OCI-LY3 (cell line): ENCODE measurements around the gene PTPRN2.

ENCODE experiments used
- CTCF ChIP-seq: fragments of 200-600, 300-600 bp; sonication (generic); IDR thresholded peaks from 2 replicates; pipeline ENCODE4 v1.5.1; 2014; ENCODE audit warnings: antibody characterized with exemption, low read length, low read depth
- EZH2phosphoT487 ChIP-seq: fragments of 200-600 bp; shearing (Covaris generic); IDR thresholded peaks from 2 replicates; pipeline ENCODE4 v1.6.1; 2018; ENCODE audit warnings: antibody characterized with exemption, mixed run types, low read depth

DNA sequence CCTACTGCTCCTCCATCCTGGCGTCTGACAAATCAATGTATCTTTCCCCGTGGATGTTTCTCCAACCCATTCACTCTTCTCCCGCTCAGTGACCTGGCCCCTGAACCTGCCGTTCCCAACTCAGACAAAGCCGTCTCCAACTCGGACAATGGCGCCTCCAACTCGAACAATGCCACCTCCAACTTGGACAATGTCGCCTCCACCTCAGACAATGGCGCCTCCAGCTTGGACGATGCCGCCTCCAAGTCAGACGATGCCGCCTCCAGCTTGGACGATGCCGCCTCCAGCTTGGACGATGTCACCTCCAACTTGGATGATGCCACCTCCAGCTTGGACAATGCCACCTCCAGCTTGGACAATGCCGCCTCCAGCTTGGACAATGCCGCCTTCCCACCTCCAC, 642.2 kb downstream of the PTPRN2 start:
- TF ChIP-seq CTCF, result no peak
- no peak for TF ChIP-seq EZH2phosphoT487
